CD14-positive monocyte (primary cell): Measurements from ENCODE around the gene PIK3R4. TPM values are rescaled to one million over a fixed set of nuclear protein-coding genes. Genes with fewer than 3 reads are reported as not detected.

Source experiments
- DNase-seq, 3 donors: peaks; one replicate each; pipeline ENCODE4 v3.0.0-alpha.2; 2011 to 2022
- H2AFZ ChIP-seq: 2 replicates; pipeline ENCODE4 v1.6.0; 2012; ENCODE audit warnings: mild to moderate bottlenecking, low read depth, low read length, inconsistent platforms; ENCODE audit not compliant: insufficient read depth, poor library complexity, severe bottlenecking
- H3K27ac ChIP-seq, 2 donors: 1 replicate in 1 of 2; 2 replicates in 1 of 2; pipeline ENCODE4 v1.5.1; 2012 to 2013; ENCODE audit warnings: low read length in 2 of 2, control low read depth in 1 of 2, inconsistent platforms in 1 of 2, low read depth in 1 of 2, mild to moderate bottlenecking in 1 of 2
- H3K27me3 ChIP-seq, 2 donors: one replicate each; pipeline versions ENCODE4 v1.6.0 to v1.6.1; 2011 to 2013; ENCODE audit warnings: low read length in 2 of 2; ENCODE audit not compliant: control insufficient read depth in 2 of 2, insufficient read depth in 2 of 2
- H3K36me3 ChIP-seq, 2 donors: replicated peaks in 1 of 2; 1 replicate in 1 of 2; 2 replicates in 1 of 2; pipeline versions ENCODE4 v1.5.1 to v1.6.1; 2012 to 2013; ENCODE audit warnings: low read length in 2 of 2, control low read depth in 1 of 2, inconsistent platforms in 1 of 2, mild to moderate bottlenecking in 1 of 2; ENCODE audit not compliant: insufficient read depth in 2 of 2, control insufficient read depth in 1 of 2
- H3K4me1 ChIP-seq, 2 donors: 1 replicate in 1 of 2; 2 replicates in 1 of 2; pipeline versions ENCODE4 v1.5.1 to v1.6.1; 2012 to 2013; ENCODE audit warnings: low read length in 2 of 2, control low read depth in 1 of 2, inconsistent platforms in 1 of 2, mild to moderate bottlenecking in 1 of 2, moderate library complexity in 1 of 2; ENCODE audit not compliant: insufficient read depth in 2 of 2, control insufficient read depth in 1 of 2
- H3K4me2 ChIP-seq: replicated peaks from 2 replicates; pipeline ENCODE3; 2012; ENCODE audit warnings: low read length, moderate library complexity, mild to moderate bottlenecking; ENCODE audit not compliant: poor library complexity, severe bottlenecking; ENCODE audit errors: extremely low read depth
- H3K4me3 ChIP-seq, 3 experiments: fragments of 200-600 bp in 1 of 3; sonication (generic) in 1 of 3; replicated peaks in 1 of 3; 1 replicate in 2 of 3; 2 replicates in 1 of 3; pipeline ENCODE4 v1.5.1; 2011 to 2013; ENCODE audit warnings: low read length in 3 of 3, mild to moderate bottlenecking in 3 of 3, control low read depth in 2 of 3, low read depth in 2 of 3, inconsistent platforms in 1 of 3, moderate library complexity in 1 of 3
- H3K79me2 ChIP-seq: 2 replicates; pipeline ENCODE4 v1.6.0; 2012; ENCODE audit warnings: mild to moderate bottlenecking, control low read depth, inconsistent platforms, low read length, moderate library complexity; ENCODE audit not compliant: insufficient read depth
- H3K9ac ChIP-seq: 2 replicates; pipeline ENCODE4 v1.6.0; 2017; ENCODE audit warnings: low read length, mild to moderate bottlenecking; ENCODE audit not compliant: insufficient read depth, poor library complexity, severe bottlenecking
- H3K9me3 ChIP-seq, 2 donors: replicated peaks in 1 of 2; 1 replicate in 1 of 2; 2 replicates in 1 of 2; pipeline versions ENCODE4 v1.5.1 to v1.6.1; 2012 to 2013; ENCODE audit warnings: low read length in 2 of 2, control low read depth in 1 of 2; ENCODE audit not compliant: control insufficient read depth in 1 of 2, insufficient read depth in 1 of 2
- H4K20me1 ChIP-seq: 2 replicates; pipeline ENCODE4 v1.6.0; 2012; ENCODE audit warnings: mild to moderate bottlenecking, low read length, control low read depth, moderate library complexity; ENCODE audit not compliant: insufficient read depth
- H3K27ac Mint-ChIP-seq, 7 donors: one replicate each; pipeline ENCODE4 v1.8.0; 2020; ENCODE audit warnings: mild to moderate bottlenecking in 7 of 7, mixed read lengths in 7 of 7, moderate library complexity in 6 of 7, inconsistent platforms in 2 of 7
- H3K27me3 Mint-ChIP-seq, 3 donors: one replicate each; pipeline ENCODE4 v1.8.0; 2021 to 2022; ENCODE audit warnings: low read depth in 3 of 3, mild to moderate bottlenecking in 3 of 3, mixed read lengths in 3 of 3, moderate library complexity in 3 of 3, inconsistent platforms in 1 of 3
- H3K36me3 Mint-ChIP-seq, 2 donors: one replicate each; pipeline ENCODE4 v1.8.0; 2020; ENCODE audit warnings: mixed read lengths in 2 of 2, inconsistent platforms in 1 of 2, mild to moderate bottlenecking in 1 of 2
- H3K4me1 Mint-ChIP-seq: one replicate; pipeline ENCODE4 v1.8.0; 2020; ENCODE audit warnings: mild to moderate bottlenecking, mixed read lengths
- H3K4me3 Mint-ChIP-seq, 2 donors: one replicate each; pipeline ENCODE4 v1.8.0; 2020; ENCODE audit warnings: mild to moderate bottlenecking in 2 of 2, mixed read lengths in 2 of 2, moderate library complexity in 1 of 2
- H3K9me3 Mint-ChIP-seq, 7 donors: one replicate each; pipeline ENCODE4 v1.8.0; 2020 to 2022; ENCODE audit warnings: mixed read lengths in 7 of 7, mild to moderate bottlenecking in 6 of 7, moderate library complexity in 6 of 7, inconsistent platforms in 2 of 7
- WGBS: methylation state at CpG from one replicate; pipeline ENCODE4 v1.1.5; 2013; ENCODE audit warnings: missing lambda C conversion rate; ENCODE audit not compliant: insufficient coverage; 5-methylcytosine and 5-hydroxymethylcytosine counted together
- intact Hi-C, 2 donors: fragments of 100-400 bp; cut with micrococcal nuclease; formaldehyde crosslinking; loops; one replicate each; pipeline versions ENCODE4 v1.15.0 to v1.15.1; 2023
- polyA plus RNA-seq, 3 donors: library from polyadenylated mRNA; depleted of rRNA in 1 of 3; unstranded in 2 of 3; stranded (reverse) in 1 of 3; fragments of 300-500 nt in 2 of 3; fragments of >200 nt in 1 of 3; fragmentation: Illumina TruSeq in 2 of 3; gene quantifications; 1 replicate in 2 of 3; 2 replicates in 1 of 3; pipeline ENCODE4 v1.2.3, GENCODE V29; 2012 to 2021
- TF ChIP-seq, protein P1 (sequence below): fragments of 200-600 bp; IDR thresholded peaks from one replicate; pipeline ENCODE4 v1.8.0; 2022; ENCODE audit warnings: antibody characterized with exemption, mild to moderate bottlenecking

PIK3R4 gene
- polyA plus RNA-seq, 3 donors: 6.5 to 18.7 (median 10.1) TPM

DNA sequence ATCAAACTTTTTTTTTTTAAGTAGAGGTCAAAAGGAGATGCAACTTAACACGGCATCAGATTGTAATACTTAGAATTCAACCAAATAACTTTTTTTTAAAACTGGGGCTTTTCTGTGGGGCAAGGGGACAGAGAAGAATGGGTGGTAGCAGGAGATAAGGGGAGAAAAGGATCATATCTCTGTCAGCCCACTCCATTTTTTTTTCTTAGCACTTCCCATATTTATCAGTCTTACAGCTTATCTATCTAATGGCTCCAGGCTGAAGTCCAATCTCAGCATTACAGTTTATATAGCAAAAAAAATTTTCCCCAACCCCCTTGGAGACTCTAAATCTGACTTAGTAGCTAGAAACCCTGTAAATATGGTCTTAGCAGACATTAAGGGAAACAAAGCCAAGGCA lies 69.3 kb downstream of the PIK3R4 start:
- H3K4me1 ChIP-seq: no peaks in the 10 kb centered on the region
- peaks cover 36 to 88% of the 10 kb centered on the region in 2 donors for H3K36me3 ChIP-seq
- no peaks in the 10 kb centered on the region for H3K27me3 Mint-ChIP-seq
- no peaks in the 10 kb centered on the region for H3K4me1 Mint-ChIP-seq
- no peaks in the 10 kb centered on the region for H3K79me2 ChIP-seq
- no peak overlapping the region for H2AFZ ChIP-seq
- H3K9me3 ChIP-seq: no peaks in the 10 kb centered on the region
- peaks cover 0 to 2% (median 0%) of the 10 kb centered on the region in 7 donors for H3K9me3 Mint-ChIP-seq
- H3K4me2 ChIP-seq: no peak overlapping the region
- H3K27me3 ChIP-seq: no peaks in the 10 kb centered on the region
- intact Hi-C loops: no loop called here
- no peak overlapping the region for H3K27ac ChIP-seq
- no peaks in the 10 kb centered on the region for H4K20me1 ChIP-seq
- H3K4me3 ChIP-seq: no peak overlapping the region
- no peak overlapping the region for H3K9ac ChIP-seq
- WGBS: no CpG with 5 or more reads among the region's 1 CpG
- TF ChIP-seq, protein P1, sequence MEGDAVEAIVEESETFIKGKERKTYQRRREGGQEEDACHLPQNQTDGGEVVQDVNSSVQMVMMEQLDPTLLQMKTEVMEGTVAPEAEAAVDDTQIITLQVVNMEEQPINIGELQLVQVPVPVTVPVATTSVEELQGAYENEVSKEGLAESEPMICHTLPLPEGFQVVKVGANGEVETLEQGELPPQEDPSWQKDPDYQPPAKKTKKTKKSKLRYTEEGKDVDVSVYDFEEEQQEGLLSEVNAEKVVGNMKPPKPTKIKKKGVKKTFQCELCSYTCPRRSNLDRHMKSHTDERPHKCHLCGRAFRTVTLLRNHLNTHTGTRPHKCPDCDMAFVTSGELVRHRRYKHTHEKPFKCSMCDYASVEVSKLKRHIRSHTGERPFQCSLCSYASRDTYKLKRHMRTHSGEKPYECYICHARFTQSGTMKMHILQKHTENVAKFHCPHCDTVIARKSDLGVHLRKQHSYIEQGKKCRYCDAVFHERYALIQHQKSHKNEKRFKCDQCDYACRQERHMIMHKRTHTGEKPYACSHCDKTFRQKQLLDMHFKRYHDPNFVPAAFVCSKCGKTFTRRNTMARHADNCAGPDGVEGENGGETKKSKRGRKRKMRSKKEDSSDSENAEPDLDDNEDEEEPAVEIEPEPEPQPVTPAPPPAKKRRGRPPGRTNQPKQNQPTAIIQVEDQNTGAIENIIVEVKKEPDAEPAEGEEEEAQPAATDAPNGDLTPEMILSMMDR: no peak
- H3K27ac Mint-ChIP-seq: no peak overlapping the region
- DNase-seq: no peak
- no peak overlapping the region for H3K4me3 Mint-ChIP-seq
- H3K36me3 Mint-ChIP-seq: peaks cover 57 to 62% of the 10 kb centered on the region in 2 donors

DNA sequence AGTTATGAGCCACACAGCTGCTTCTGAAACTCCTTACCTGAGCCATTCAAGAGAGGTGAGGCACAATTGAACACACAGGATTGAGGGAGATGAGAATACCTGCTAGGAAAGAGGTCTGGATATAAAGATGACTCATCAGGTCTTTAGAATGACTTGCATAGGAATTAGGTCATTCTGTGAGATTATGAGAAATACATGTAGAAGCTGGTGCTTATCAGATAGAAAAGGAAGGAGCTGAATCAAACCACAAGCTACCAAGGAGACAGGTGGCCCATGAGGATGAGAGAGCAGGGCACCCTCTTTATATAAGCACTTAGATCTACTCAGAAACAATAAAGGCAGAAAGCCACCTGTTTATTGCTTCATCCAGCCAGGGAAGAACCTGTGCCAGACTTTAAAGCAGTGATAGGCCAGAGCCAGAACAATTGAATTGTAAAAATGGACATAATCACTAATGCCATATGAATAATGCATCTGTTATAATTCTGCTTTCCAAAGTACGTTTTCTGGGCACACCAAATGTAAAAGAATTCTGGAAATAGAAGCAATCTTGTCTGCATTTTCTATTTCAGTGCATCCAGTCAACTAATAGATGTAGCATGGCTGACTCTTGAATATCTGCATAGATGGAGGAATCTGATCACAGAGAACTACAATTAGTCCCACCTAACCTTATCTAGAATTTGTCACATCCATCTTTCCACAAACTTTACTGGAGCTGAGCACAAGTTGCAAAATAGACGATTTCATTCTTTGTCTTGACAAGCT lies 74.9 kb downstream of the PIK3R4 start:
- Histone ChIP-seq H3K4me3 (no peak overlapping the region), H2AFZ (no peak overlapping the region), H3K27me3 (no peaks in the 10 kb centered on the region), H3K4me1 (no peaks in the 10 kb centered on the region), H4K20me1 (no peaks in the 10 kb centered on the region), H3K4me2 (no peak overlapping the region), H3K9ac (no peak overlapping the region), H3K36me3 (peaks cover 2 to 50% of the 10 kb centered on the region in 2 donors), H3K9me3 (no peaks in the 10 kb centered on the region), H3K27ac (no peak overlapping the region), H3K79me2 (no peaks in the 10 kb centered on the region)
- Mint-ChIP-seq H3K4me3 (no peak overlapping the region), H3K9me3 (peaks cover 0 to 2% (median 0%) of the 10 kb centered on the region in 7 donors), H3K27ac (no peak overlapping the region), H3K36me3 (peaks cover 30 to 37% of the 10 kb centered on the region in 2 donors), H3K4me1 (no peaks in the 10 kb centered on the region), H3K27me3 (no peaks in the 10 kb centered on the region)
- TF ChIP-seq, protein P1: no peak
- WGBS: no CpG with 5 or more reads among the region's 2 CpGs
- intact Hi-C loops: no loop called here
- DNase-seq: no peak
